OCI-LY3 (cell line): ENCODE measurements around the gene HEMK1.
A peak's percentile ranks its signal among the peaks of the same experiment; 100 is the strongest.

ENCODE experiments used
- H2AFZ ChIP-seq: fragments of 200-600, 300-600 bp; shearing (Covaris generic); 2 replicates; pipeline ENCODE4 v1.6.0; 2014; ENCODE audit warnings: antibody characterized with exemption, low read depth, low read length
- H3K27ac ChIP-seq: fragments of 200-600, 300-600 bp; sonication (generic); 2 replicates; pipeline ENCODE4 v1.5.1; 2014; ENCODE audit warnings: mild to moderate bottlenecking, low read length, moderate library complexity, mixed read lengths
- H3K27me3 ChIP-seq: fragments of 200-600, 300-600 bp; sonication (generic); 2 replicates; pipeline ENCODE4 v1.6.1; 2014; ENCODE audit warnings: low read depth, low read length, mixed read lengths
- H3K36me3 ChIP-seq: fragments of 200-600, 300-600 bp; sonication (generic); replicated peaks from 2 replicates; pipeline ENCODE3; 2014; ENCODE audit warnings: low read depth, low read length, mixed read lengths
- H3K4me1 ChIP-seq: fragments of 300-600, 200-600 bp; sonication (generic); 2 replicates; pipeline ENCODE4 v1.6.1; 2014; ENCODE audit warnings: low read length, mixed read lengths
- H3K4me2 ChIP-seq: fragments of 200-600, 300-600 bp; sonication (generic); 2 replicates; pipeline ENCODE4 v1.6.1; 2014; ENCODE audit warnings: low read length, mixed read lengths
- H3K4me3 ChIP-seq: fragments of 300-600, 200-600 bp; sonication (generic); 2 replicates; pipeline ENCODE4 v1.5.1; 2014; ENCODE audit warnings: antibody characterized with exemption, mild to moderate bottlenecking, low read length, moderate library complexity
- H3K79me2 ChIP-seq: fragments of 300-600, 200-600 bp; shearing (Covaris generic); 2 replicates; pipeline ENCODE4 v1.6.1; 2014; ENCODE audit warnings: mild to moderate bottlenecking, low read length, mixed read lengths
- H3K9ac ChIP-seq: fragments of 300-600, 200-600 bp; shearing (Covaris generic); 2 replicates; pipeline ENCODE4 v1.6.0; 2014; ENCODE audit warnings: mild to moderate bottlenecking, low read length, moderate library complexity
- H3K9me3 ChIP-seq: fragments of 200-600, 300-600 bp; shearing (Covaris generic); 2 replicates; pipeline ENCODE4 v1.6.1; 2014; ENCODE audit warnings: low read length, mixed read lengths; ENCODE audit not compliant: insufficient read depth
- H4K20me1 ChIP-seq: fragments of 200-600, 300-600 bp; sonication (generic); 2 replicates; pipeline ENCODE4 v1.6.1; 2016; ENCODE audit warnings: low read length, mixed read lengths; ENCODE audit not compliant: insufficient read depth
- CTCF ChIP-seq: fragments of 200-600, 300-600 bp; sonication (generic); IDR thresholded peaks from 2 replicates; pipeline ENCODE4 v1.5.1; 2014; ENCODE audit warnings: antibody characterized with exemption, low read length, low read depth
- EZH2phosphoT487 ChIP-seq: fragments of 200-600 bp; shearing (Covaris generic); IDR thresholded peaks from 2 replicates; pipeline ENCODE4 v1.6.1; 2018; ENCODE audit warnings: antibody characterized with exemption, mixed run types, low read depth

Gene HEMK1

GRCh38 chr3:50585919-50586762, 16.8 kb downstream of the HEMK1 start:
- no peak overlapping the region for H2AFZ ChIP-seq
- H3K4me2 ChIP-seq = no peak overlapping the region
- H3K36me3 ChIP-seq = no peaks in the 10 kb centered on the region
- H3K4me3 ChIP-seq = no peak overlapping the region
- no peaks in the 10 kb centered on the region for H3K79me2 ChIP-seq
- no peaks in the 10 kb centered on the region for H3K9me3 ChIP-seq
- no peak overlapping the region for H3K9ac ChIP-seq
- H3K27ac ChIP-seq = no peak overlapping the region
- no peaks in the 10 kb centered on the region for H4K20me1 ChIP-seq
- TF ChIP-seq EZH2phosphoT487 (no peak), CTCF (no peak)
- peaks cover 34% of the 10 kb centered on the region for H3K4me1 ChIP-seq
- no peaks in the 10 kb centered on the region for H3K27me3 ChIP-seq

GRCh38 chr3:50586763-50587070, 17.4 kb downstream of the HEMK1 start:
- H3K36me3 ChIP-seq = no peaks in the 10 kb centered on the region
- H3K4me3 ChIP-seq = no peak overlapping the region
- no peak overlapping the region for H3K27ac ChIP-seq
- no peaks in the 10 kb centered on the region for H3K79me2 ChIP-seq
- H3K4me2 ChIP-seq = no peak overlapping the region
- H3K4me1 ChIP-seq = peaks cover 40% of the 10 kb centered on the region
- H3K9me3 ChIP-seq = no peaks in the 10 kb centered on the region
- TF ChIP-seq CTCF (no peak), EZH2phosphoT487 (no peak)
- H2AFZ ChIP-seq = no peak overlapping the region
- H3K9ac ChIP-seq = no peak overlapping the region
- H3K27me3 ChIP-seq = no peaks in the 10 kb centered on the region
- no peaks in the 10 kb centered on the region for H4K20me1 ChIP-seq

- Histone ChIP-seq H3K36me3 (no peaks in the 10 kb centered on the region), H3K9me3 (no peaks in the 10 kb centered on the region), H2AFZ (no peak overlapping the region), H3K9ac (no peak overlapping the region), H3K4me3 (no peak overlapping the region), H3K4me2 (no peak overlapping the region), H3K27me3 (no peaks in the 10 kb centered on the region), H3K79me2 (no peaks in the 10 kb centered on the region), H4K20me1 (no peaks in the 10 kb centered on the region), H3K4me1 (peaks cover 44% of the 10 kb centered on the region), H3K27ac (0 out of 2 replicates have a peak overlapping the region, but pooled peaks have one; percentile 43)
- TF ChIP-seq EZH2phosphoT487 (no peak), CTCF (no peak)
These were observed 18.1 kb downstream of the HEMK1 start for GRCh38 chr3:50587373-50587772.

GRCh38 chr3:50587806-50588758, 18.8 kb downstream of the HEMK1 start:
- Histone ChIP-seq H3K4me2 (peak overlapping the region; percentile 51), H3K36me3 (no peaks in the 10 kb centered on the region), H3K4me3 (peak overlapping the region; percentile 6; the same call in 1 of the 2 replicates), H3K79me2 (no peaks in the 10 kb centered on the region), H3K27ac (peak overlapping the region; percentile 43), H3K9ac (peak overlapping the region; percentile 39), H4K20me1 (no peaks in the 10 kb centered on the region), H2AFZ (peak overlapping the region; percentile 15; the same call in 1 of the 2 replicates), H3K9me3 (no peaks in the 10 kb centered on the region), H3K27me3 (no peaks in the 10 kb centered on the region), H3K4me1 (peaks cover 47% of the 10 kb centered on the region)
- TF ChIP-seq CTCF = no peak
- TF ChIP-seq EZH2phosphoT487 = no peak
